Ammon's horn (tissue), 1 donor: ENCODE measurements around the gene MUS81.

ENCODE experiments used
- DNase-seq: peaks from one replicate; pipeline ENCODE4 v3.0.0-alpha.2; 2016; ENCODE audit warnings: low spot score

MUS81 gene

GRCh38 chr11:65892661-65893317, 32.6 kb downstream of the MUS81 start:
- DNase-seq = no peak

GRCh38 chr11:65894034-65894591, 33.9 kb downstream of the MUS81 start:
- DNase-seq = peak; percentile 60

- DNase-seq = no peak
Observed at GRCh38 chr11:65895482-65895981, 35.3 kb downstream of the MUS81 start.

- DNase-seq = no peak
Observed at GRCh38 chr11:65896034-65896999, 36.1 kb downstream of the MUS81 start.

GRCh38 chr11:65897020-65897471, 36.8 kb downstream of the MUS81 start:
- no peak for DNase-seq

GRCh38 chr11:65898656-65899355, 38.6 kb downstream of the MUS81 start:
- DNase-seq = no peak

GRCh38 chr11:65899356-65900124, 39.3 kb downstream of the MUS81 start:
- no peak for DNase-seq

- peak; percentile 73 for DNase-seq
Observed at GRCh38 chr11:65900125-65900898, 40.1 kb downstream of the MUS81 start, which contains the start of gene FOSL1. TSS of gene FOSL1 (minus strand) at chr11:65900388. CDS start at chr11:65900339, 49 bp downstream.

GRCh38 chr11:65900899-65901180, 40.6 kb downstream of the MUS81 start:
- no peak for DNase-seq

- no peak for DNase-seq
Observed at GRCh38 chr11:65903068-65903481, 42.8 kb downstream of the MUS81 start.

GRCh38 chr11:65903715-65904114, 43.5 kb downstream of the MUS81 start:
- DNase-seq = no peak

- no peak for DNase-seq
Observed at GRCh38 chr11:65906602-65907001, 46.4 kb downstream of the MUS81 start.

GRCh38 chr11:65907878-65908277, 47.6 kb downstream of the MUS81 start:
- no peak for DNase-seq

- no peak for DNase-seq
Observed at GRCh38 chr11:65911682-65912568, 51.7 kb downstream of the MUS81 start.

GRCh38 chr11:65912845-65913244, 52.6 kb downstream of the MUS81 start:
- no peak for DNase-seq

GRCh38 chr11:65915101-65915820, 55.0 kb downstream of the MUS81 start:
- no peak for DNase-seq

- peak; percentile 45 for DNase-seq
Observed at GRCh38 chr11:65915821-65916251, 55.6 kb downstream of the MUS81 start.
